NT2/D1 (cell line): Measurements from ENCODE around the gene PITPNM3.

ENCODE experiments used
- YY1 ChIP-seq: IDR thresholded peaks from 2 replicates; pipeline ENCODE4 v1.6.1; 2011; ENCODE audit not compliant: insufficient read length, insufficient read depth
- ZNF274 ChIP-seq: IDR thresholded peaks from 2 replicates; pipeline ENCODE4 v1.6.1; 2011; ENCODE audit warnings: mild to moderate bottlenecking, low read depth, low read length

GRCh38 chr17:6425407-6425806 is 130.9 kb downstream of the PITPNM3 start:
- TF ChIP-seq ZNF274 (no peak), YY1 (no peak)
